GM18907 (cell line): ENCODE results near the gene CHST13.

ENCODE experiments used
- ATAC-seq: cut with Tn5 transposase; IDR thresholded peaks from one replicate; pipeline ENCODE4 v1.9.1; 2021; ENCODE audit warnings: mild to moderate bottlenecking, moderate library complexity; ENCODE audit not compliant: unreplicated experiment

CHST13 gene

GRCh38 chr3:126539558-126540250 lies 15.7 kb downstream of the CHST13 start:
- ATAC-seq, result no peak

GRCh38 chr3:126540342-126540849 lies 16.4 kb downstream of the CHST13 start:
- ATAC-seq, result no peak

- no peak for ATAC-seq
Observed at GRCh38 chr3:126540951-126541627, 17.1 kb downstream of the CHST13 start.

- ATAC-seq, result no peak
Observed at GRCh38 chr3:126541628-126542339, 17.8 kb downstream of the CHST13 start.

- ATAC-seq, result no peak
Observed at GRCh38 chr3:126542340-126543241, 18.6 kb downstream of the CHST13 start.

GRCh38 chr3:126543457-126544061 lies 19.6 kb downstream of the CHST13 start:
- ATAC-seq, result no peak

- no peak for ATAC-seq
Observed at GRCh38 chr3:126544596-126545281, 20.8 kb downstream of the CHST13 start.

- no peak for ATAC-seq
Observed at GRCh38 chr3:126545544-126545943, 21.6 kb downstream of the CHST13 start.

- ATAC-seq, result no peak
Observed at GRCh38 chr3:126546013-126546412, 22.1 kb downstream of the CHST13 start.

GRCh38 chr3:126546549-126547239 lies 22.7 kb downstream of the CHST13 start:
- no peak for ATAC-seq

GRCh38 chr3:126547721-126548120 lies 23.8 kb downstream of the CHST13 start:
- no peak for ATAC-seq

- no peak for ATAC-seq
Observed at GRCh38 chr3:126548556-126549466, 24.9 kb downstream of the CHST13 start.

- no peak for ATAC-seq
Observed at GRCh38 chr3:126549861-126550487, 26.0 kb downstream of the CHST13 start.

GRCh38 chr3:126550488-126551051 lies 26.6 kb downstream of the CHST13 start:
- ATAC-seq, result no peak

GRCh38 chr3:126551121-126551838 lies 27.3 kb downstream of the CHST13 start:
- ATAC-seq, result no peak

- no peak for ATAC-seq
Observed at GRCh38 chr3:126551839-126552687, 28.1 kb downstream of the CHST13 start.
